GF-D8 (cell line): ENCODE data around the gene EIF3A.
A peak's percentile ranks its signal among the peaks of the same experiment; 100 is the strongest.
"Not testable (repeated sequence)": the region's sequence is repeated elsewhere in the genome, so short reads cannot be mapped to it uniquely, and the experiment has no call there.

Source experiments
- DNase-seq: peaks from one replicate; lab custom pipeline; 2025; lab: John Stamatoyannopoulos, UW

The EIF3A gene

DNA sequence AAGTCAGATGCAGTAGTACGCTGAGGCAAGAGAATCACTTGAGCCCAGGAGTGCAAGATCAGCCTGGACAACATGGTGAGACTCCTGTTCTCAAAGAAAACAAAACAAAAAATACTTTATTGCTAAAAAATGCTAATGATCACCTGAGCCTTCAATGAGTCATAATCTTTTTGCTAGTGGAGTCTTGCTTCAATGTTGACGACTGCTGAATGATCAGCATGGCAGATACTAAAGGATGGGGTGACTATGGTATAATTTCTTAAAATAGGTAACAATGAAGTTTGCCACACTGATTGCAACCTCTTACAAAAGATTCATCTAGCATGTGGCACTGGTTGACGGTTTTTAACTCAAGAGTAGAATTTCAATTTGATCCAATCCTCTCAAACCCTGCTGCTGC, 28.8 kb downstream of the EIF3A start:
- DNase-seq, result no peak

DNA sequence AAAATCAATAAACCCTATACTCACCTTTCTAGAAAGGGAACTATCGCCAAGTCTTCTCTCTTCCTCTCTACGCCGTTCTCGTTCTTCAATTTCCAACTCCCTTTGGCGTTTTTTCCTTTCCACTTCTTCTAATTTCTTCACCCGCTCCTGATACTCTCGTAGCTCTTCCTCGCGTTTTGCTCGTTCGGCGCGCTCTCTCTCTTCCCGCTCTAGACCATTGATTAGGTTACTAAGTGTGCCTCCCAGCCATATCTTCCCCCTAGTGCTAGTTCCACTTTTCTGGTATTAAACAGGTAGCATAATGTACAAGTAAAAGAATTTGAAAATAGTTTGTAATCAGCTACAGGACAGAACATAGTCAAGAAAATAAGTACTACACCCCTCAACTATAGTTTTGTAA, 30.8 kb downstream of the EIF3A start:
- no peak for DNase-seq

DNA sequence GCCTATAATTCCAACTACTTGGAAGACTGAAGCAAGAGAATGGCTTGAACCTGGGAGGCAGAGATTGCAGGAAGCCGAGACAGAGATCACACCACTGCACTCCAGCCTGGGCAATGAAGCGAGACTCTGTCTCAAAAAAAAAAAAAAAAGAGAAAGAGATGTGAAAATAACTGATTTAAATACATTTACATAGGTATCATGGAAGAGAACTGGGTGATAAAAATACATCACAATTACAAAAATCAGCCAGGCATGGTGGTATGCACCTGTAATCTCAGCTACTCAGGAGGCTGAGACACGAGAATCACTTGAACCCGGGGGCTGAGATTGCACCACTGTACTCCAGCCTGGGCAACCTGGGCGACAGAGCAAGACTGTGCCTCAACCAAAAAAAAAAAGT, 31.3 kb downstream of the EIF3A start:
- DNase-seq, result no peak

DNA sequence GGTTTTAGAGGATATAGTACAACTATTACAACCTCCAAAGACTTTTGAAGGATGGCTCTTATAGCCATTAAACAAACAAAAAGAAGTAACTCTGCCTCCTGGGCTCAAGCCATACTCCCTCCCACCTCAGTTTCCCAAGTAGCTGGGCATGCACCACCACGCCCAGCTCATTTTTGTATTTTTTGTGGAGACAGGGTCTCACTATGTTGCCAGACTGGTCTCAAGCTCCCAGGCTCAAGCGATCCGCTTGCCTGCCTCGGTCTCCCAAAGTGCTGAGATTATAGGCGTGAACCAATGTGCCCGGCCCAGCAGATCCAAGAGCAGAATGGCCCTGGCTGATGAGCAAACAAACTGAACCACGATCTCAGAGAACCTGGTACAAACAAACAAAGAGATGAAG, 35.1 kb downstream of the EIF3A start:
- DNase-seq, result no peak

DNA sequence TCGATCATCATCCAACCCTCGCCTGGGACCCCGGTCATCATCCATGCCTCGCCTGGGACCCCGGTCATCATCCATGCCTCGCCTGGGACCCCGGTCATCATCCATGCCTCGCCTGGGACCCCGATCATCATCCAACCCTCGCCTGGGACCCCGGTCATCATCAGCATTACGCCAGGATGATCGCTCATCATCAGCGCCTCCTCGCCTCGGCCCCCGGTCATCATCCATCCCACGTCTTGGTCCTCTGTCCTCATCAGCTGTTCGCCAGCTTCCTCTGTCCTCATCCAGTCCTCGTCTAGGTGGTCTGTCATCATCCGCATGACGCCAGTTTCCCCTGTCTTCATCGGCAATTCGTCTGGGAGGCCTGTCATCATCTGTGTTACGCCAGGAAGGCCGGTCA, 38.4 kb downstream of the EIF3A start:
- no peak for DNase-seq

DNA sequence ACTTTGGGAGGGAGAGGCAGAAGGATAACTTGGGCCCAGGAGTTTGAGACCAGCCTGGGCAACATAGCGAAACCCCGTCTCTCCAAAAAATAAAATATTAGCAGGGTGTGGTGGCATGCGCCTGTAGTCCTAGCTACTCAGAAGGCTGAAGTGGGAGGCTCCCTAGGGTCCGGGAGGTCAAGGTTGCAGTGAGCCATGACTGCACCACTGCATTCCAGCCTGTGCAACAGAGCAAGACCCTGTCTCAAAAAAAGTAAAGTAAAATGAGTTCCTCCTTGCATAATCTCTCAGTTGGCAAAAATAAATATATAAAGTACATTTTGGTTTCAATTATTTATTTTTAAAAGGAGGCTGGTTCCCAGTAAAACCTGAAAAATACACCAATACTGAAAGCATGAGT, 39.3 kb downstream of the EIF3A start:
- DNase-seq, result no peak

DNA sequence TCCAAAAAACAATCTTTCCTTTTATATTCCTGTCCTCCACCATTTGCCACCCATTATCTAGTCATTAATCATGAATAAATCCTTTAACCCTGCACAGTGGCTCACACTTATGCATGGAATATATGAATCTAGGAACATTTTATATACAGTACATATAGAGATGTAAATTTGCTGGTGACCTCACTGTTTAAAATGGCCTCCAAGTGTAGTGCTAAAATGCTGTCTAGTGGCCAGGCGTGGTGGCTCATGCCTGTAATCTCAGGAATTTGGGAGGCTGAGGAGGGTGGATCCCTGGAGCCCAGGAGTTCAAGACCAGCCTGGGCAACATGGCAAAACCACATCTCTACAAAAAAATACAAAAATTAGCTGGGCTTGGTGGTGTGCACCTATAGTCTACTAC, 41.5 kb downstream of the EIF3A start:
- DNase-seq, result no peak

DNA sequence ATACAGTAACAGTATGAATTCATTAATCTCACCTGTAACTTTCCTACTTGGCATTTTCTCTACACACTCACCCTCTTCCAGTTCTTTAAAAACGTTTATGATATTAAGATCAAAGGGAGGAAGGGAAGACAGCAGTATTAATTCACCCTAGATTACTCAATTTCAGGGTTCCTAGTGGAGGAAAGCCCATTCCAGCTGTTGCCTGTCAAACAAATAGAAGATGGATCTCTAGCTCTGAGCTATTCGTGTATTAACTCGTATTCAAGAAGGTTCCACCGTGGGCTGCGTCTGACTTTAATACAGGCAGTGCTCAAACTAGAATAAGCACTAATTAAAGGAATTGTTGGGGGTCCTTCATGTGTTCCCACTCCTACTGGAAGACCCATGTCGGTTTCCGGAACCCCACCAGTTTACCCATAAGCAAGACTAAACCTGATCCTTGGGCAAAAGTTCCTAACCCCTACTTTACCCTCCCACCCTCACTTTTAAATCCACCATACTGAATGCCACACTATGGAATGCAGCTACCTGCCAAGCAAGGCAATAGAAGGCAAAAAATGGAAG, 49.0 kb downstream of the EIF3A start:
- DNase-seq, result no peak

DNA sequence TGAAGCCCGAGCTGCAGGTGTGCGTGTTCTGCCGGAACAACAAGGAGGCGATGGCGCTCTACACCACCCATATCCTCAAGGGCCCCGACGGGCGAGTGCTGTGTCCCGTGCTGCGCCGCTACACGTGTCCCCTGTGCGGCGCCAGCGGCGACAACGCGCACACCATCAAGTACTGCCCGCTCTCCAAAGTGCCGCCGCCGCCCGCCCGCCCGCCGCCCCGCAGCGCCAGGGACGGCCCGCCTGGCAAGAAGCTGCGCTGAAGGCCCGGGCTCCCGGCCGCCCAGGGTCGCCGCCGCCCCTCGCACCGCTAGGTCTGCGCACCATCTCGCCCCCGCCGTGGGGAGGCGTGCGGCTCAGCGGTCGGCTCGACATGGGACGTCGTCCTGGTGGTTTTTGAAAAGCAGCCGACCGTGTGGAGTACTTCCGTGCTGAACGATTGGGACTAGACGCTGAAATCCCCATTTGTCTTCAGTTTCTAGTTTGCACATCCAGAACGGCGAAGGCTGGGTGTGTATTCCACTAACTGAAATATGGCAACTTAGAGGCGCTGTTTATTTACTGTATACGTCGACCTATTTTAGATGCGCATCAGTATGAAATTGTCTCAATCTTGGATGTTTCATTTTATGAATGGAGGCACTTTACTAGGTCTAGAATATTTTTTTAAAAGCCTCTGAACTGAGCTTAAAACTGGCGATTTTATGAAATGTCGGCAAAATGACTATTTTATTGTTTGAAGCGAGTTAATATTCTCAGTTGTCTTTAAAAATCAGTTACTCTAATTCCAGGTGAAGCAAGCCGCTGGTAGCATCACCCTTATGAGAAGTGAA, 50.0 kb downstream of the EIF3A start:
- peak; percentile 59 for DNase-seq

DNA sequence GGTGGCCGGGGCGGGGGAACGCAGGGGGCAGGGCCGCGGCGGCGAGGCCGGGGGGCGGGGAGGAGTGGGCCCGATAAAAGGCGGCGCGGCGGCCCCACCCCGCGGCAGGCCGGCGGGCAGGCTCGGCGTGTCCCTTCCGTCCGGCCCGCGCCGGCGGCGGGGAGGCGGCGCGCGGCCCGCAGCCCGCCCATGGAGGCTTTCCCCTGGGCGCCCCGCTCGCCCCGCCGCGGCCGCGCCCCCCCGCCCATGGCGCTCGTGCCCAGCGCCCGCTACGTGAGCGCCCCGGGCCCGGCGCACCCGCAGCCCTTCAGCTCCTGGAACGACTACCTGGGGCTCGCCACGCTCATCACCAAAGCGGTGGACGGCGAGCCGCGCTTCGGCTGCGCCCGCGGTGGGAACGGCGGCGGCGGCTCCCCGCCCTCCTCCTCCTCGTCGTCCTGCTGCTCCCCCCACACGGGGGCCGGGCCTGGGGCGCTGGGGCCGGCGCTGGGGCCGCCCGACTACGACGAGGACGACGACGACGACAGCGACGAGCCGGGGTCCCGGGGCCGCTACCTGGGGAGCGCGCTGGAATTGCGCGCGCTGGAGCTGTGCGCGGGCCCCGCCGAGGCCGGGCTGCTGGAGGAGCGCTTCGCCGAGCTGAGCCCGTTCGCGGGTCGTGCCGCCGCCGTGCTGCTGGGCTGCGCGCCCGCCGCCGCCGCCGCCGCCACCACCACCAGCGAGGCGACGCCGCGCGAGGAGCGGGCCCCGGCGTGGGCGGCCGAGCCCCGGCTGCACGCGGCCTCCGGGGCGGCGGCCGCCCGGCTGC, 50.8 kb downstream of the EIF3A start, which contains the start of gene NANOS1:
Gene NANOS1 (plus strand): TSS at position 102 of the 808 bp plus-strand sequence. CDS start 88 bp downstream, at position 190.
- DNase-seq, result no peak

DNA sequence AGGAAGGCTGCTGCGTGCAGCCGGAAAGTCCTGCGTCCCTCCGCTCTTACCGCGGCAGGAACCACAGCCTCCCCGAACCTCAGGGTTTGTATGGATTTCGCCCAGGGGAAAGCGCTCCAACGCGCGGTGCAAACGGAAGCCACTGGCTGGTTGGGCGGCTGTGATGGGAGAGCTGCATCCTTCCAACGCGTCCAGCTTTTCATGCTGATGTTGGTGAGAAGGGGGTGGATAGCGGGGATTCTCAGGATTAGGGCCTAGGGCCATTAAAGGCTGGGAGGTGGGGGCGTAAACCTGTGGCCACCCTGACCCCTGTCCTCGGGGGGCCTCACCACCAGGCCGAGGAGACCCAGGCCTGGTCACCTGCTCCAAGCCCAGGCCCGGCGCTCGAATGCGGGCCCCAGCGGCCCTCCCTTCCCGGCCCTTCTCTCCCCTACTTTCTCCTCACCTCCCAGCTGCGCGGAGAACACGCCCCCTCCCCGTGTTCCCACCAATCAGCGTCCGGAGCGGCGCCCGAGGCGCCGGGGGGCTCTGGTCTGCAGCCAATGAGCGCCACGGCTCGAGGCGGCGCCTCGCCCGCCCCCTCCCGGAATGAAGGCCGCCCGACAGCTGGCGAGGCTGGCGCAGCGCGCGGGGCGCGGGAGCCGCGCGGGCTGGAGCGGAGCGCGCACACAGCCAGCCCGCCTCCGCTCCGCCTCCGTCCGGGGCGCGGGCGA, 51.6 kb downstream of the EIF3A start:
- peak; percentile 43 for DNase-seq

DNA sequence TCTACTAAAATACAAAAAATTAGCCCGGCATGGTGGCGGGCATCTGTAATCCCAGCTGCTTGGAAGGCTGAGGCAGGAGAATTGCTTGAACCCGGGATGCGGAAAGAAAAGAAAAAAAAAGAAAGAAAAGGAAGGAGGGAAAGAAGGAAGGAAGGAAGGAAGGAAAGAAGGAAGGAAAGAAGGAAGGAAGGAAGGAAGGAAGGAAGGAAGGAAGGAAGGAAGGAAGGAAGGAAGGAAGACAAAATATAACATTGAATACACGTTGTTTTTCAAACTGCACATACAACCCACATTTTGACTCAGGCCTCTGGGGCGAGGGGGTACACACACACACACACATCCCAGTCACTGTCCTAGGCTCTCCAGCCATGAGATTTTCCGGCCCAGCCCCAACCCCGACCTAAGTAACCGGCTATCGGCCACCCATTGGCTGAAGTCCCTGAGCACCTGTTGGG, 52.1 kb downstream of the EIF3A start:
- not testable (repeated sequence) for DNase-seq

DNA sequence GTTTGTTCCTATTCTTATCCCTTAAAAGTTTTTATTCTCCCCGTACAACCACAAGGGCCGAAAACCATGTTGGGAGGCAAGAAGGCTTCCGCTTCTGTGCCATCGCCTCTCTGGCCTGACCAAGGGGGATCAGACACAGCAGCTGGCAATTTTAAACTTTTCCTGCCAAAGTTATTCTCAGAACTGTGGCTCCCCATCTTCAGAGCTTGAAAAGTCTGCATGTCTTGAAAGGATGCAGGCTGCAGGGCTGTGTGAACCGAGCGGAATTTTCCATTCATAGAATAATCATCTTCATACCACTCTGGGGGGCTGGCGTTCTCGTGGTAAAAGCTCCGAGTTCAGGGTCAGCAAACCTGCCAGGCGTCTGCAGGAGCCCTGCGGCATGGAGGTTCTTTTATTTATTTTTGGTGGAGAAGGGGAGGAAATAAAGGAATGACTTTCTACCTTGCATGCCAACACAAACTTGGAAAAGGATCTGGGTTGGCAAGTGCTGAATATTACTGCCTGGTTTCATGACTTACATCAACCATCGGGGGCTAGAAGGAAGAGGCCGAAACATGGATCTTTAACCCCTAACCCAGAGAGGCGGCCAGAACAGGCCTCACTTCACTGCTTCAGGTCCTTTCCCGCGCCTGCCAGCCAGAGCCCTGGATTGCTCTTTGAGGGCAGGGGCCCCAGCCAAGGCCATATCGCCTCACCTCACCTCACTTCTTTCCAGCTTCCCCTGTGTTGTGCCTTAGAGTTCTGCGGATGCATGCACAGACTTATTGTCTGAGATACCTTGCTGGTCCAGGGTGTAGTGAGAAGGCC, 54.1 kb downstream of the EIF3A start:
- no peak for DNase-seq

DNA sequence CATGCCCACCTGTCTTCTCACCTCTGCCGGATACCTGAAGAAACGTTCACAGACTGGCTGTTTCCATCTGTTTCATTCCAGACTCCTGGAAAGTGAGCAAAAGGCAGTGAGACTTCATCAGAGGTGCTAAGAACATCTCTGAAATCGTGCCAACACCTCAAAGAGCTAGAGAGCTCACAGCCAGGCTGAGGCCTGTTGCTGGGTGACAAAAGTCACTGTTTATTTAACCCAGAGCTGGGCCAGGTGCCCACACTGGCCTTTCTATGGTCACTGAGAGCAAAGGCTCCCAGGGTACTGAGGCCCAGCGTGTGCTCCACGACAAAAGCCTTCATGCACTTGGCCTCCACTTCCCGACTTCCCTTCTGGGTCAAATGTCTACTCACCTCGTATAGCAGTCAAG, 54.8 kb downstream of the EIF3A start:
- no peak for DNase-seq

DNA sequence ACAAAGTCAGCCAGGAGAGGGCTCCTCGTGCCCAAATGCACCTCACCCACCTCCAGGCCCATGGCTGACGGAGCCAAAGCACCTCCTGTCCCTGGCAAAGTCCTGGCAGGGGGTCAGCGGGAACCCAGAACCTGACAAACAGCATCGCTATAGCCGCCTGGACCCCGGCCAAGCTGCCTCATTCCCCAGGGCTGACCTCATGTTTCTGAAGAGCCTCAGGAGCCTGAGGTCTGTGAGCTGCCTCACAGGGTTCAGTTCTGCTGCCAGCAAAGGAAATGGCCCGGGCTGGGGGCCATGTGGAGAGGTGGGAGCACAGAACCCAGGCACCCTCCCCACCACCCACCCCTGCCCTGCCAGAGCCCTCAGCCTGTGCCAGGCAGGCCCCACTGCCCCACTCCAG, 55.3 kb downstream of the EIF3A start:
- DNase-seq, result no peak

DNA sequence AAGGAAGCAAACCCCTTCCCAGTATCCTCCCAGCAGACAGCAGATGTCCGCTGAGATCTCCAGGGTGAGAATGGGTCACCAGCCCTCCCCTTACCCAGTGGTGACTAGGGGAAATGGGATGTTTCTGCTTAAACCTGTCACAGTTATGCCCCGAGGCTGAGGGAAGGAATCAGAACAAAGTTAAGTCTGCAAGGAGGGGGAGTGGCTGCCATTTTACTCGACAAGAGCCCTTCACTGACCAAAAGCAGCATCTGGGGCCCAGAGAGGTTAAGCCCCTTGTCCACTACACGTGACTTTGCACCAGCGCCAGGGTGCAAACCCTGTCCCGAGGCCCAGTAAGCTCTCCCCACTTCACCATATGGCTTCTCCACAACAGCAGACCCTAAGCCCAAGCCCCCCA, 55.7 kb downstream of the EIF3A start:
- DNase-seq, result no peak

DNA sequence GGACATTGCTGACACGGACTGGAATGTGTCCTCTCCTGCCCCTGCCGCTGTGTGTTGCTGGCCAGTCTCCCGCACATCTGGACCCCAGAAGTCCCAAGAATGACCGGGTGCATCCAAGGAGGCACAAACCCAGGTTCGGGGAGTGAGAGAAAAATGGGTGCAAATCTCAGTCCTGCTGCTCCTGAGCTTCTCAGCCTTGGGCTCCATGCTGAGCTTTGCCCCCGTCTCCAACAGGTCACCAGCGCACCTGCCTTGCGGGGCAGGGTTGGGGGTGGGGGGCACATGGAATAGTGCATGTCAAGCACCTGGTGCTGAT, 57.1 kb downstream of the EIF3A start:
- no peak for DNase-seq

DNA sequence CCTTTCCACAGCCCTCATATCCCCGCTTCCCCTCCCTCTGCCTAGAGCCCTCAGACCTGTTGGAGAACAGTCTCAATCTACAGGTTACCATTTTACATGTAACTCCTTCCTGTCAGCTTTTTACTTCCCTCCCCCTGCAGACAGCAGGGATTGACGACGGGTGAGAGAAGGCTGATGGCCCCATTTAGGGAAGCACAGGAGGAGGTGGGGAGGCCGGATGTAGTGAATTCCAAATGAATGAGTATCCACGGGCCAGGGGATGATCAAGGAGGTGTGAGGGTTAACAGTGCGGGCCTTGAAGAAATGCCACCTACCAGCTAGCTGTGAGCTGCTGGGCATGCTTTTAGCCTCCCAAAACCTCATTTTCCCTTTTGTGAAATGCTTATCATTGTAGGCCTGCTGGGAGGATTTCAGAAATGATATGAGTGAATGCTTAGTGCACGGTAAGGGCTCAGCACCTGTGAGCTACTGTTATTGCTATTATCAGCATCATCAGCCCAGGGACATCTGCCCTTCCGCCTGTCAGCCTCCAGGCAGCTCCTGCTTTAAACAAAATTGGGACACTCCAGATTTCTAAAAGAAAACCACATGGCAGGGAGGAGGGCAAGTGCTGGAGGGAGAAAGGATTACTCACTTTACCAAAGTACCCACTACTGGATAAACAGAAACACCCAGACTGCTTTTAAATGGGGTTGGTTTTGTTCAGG, 57.6 kb downstream of the EIF3A start:
- DNase-seq, result no peak

DNA sequence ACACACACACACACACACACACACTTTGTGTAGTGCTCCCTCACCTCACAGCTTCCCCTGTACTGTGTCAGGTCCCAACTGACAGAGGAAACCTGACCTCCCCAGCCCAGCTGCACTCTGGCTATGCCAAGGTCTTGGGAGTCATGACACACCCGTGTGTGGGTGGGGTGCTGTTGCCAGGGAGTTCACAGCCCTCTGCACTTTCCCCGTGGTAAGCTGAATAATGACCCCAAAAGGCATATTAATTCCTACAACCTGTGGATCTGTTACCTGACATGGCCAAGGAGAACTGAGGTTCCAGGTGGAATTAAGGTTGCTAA, 60.0 kb downstream of the EIF3A start:
- no peak for DNase-seq

DNA sequence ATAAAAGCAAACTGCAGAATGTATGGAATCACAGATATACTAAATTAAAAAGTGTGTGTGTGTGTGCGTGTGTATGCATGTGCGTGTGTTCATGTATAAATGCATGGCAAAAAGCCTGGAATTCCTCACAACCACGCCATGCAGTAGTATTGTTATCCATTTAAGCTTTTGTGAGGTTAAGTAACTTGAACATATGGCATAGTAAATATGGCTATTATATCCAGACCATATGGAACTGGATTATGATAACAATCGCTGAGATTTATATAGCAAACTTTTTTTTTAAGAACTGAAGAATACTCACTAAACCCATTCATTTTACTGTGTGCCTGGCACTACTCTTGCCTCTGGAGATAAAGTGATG, 73.4 kb downstream of the EIF3A start:
- DNase-seq, result no peak
